ENCODE measurements around the gene KCTD6.

GRCh38 chr3:58544541-58544940 lies 52.6 kb downstream of the KCTD6 start:
- TF ChIP-seq, protein P1, sequence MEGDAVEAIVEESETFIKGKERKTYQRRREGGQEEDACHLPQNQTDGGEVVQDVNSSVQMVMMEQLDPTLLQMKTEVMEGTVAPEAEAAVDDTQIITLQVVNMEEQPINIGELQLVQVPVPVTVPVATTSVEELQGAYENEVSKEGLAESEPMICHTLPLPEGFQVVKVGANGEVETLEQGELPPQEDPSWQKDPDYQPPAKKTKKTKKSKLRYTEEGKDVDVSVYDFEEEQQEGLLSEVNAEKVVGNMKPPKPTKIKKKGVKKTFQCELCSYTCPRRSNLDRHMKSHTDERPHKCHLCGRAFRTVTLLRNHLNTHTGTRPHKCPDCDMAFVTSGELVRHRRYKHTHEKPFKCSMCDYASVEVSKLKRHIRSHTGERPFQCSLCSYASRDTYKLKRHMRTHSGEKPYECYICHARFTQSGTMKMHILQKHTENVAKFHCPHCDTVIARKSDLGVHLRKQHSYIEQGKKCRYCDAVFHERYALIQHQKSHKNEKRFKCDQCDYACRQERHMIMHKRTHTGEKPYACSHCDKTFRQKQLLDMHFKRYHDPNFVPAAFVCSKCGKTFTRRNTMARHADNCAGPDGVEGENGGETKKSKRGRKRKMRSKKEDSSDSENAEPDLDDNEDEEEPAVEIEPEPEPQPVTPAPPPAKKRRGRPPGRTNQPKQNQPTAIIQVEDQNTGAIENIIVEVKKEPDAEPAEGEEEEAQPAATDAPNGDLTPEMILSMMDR (IDR thresholded peaks at IDR 0.05): no peak
- no peak for TF ChIP-seq EP300 (IDR thresholded peaks at IDR 0.05)

All from suprapubic skin (tissue), 3 donors.